HG03571 (cell line): ENCODE data around the gene AQP7.
"Not testable (repeated sequence)": the region's sequence is repeated elsewhere in the genome, so short reads cannot be mapped to it uniquely, and the experiment has no call there.

Experiments used
- ATAC-seq: cut with Tn5 transposase; IDR thresholded peaks from one replicate; pipeline ENCODE4 v1.9.1; 2021; ENCODE audit not compliant: unreplicated experiment

The AQP7 gene

DNA sequence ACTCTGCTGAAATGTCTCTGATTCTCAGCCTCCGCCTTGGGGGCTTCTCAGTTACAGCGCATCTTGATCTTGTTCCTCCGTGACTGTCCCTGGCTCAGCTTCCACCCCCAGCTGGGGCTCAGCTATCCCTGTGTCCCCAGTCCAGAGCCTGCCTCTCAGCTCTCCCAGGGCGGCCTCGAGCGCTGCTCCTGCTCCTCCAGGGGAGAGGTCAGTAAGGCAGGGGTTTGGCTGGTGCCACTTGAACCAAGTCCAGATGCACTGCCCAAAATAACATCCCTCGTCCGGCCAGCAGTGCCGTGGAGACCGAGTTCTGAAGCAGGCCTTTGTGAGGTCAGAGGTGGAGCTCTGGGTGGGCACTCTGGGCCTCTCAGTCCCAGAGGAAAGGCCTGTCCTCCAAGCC, at the start of gene AQP7:
Gene AQP7, minus strand, starts transcription at position 198 of the 400 bp plus-strand sequence. CDS start 1,306 bp downstream, outside the sequence.
- not testable (repeated sequence) for ATAC-seq

DNA sequence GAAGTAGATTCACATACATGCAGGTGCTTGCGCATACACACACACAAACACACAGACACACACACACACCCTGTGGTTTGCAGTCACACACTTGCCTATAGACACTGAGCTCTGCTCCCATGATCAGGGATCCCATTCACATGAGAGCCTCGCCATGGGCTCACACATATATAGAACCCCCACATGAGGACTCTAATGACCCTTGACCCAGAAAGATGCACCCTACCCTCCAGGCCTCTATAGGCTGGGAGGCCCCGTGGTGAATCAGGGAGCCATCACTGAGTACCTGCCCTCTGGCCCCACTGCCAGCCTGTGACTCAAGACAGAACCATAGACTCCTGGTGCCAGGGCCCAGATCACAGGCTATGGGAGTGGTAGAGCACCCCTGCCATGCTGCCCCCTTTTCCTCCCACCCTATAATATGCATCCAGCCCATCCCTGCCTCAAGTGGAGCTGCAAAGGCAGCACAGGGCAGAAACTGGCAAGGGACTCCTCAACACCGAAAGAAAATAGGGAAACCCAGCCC, 48.3 kb upstream of the AQP7 start:
- ATAC-seq, result no peak

DNA sequence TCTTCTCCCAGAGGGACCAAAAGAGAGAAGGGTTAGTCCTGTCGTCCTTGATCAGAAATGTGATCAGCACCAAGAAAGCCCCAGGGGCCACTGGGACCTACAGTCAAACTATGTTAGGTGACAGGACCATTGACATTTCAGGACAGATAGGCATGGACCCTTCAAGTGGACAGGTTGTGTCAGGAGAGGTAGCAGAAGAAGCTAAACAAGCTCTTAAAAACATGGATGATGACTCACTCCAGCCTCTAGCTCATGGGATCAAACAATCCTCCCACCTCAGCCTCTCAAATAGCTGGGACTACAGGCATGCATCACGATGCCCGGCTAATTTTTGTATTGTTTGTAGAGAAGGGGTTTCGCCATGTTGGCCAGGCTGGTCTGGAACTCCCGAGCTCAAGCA, 47.3 kb upstream of the AQP7 start:
- ATAC-seq, result no peak

DNA sequence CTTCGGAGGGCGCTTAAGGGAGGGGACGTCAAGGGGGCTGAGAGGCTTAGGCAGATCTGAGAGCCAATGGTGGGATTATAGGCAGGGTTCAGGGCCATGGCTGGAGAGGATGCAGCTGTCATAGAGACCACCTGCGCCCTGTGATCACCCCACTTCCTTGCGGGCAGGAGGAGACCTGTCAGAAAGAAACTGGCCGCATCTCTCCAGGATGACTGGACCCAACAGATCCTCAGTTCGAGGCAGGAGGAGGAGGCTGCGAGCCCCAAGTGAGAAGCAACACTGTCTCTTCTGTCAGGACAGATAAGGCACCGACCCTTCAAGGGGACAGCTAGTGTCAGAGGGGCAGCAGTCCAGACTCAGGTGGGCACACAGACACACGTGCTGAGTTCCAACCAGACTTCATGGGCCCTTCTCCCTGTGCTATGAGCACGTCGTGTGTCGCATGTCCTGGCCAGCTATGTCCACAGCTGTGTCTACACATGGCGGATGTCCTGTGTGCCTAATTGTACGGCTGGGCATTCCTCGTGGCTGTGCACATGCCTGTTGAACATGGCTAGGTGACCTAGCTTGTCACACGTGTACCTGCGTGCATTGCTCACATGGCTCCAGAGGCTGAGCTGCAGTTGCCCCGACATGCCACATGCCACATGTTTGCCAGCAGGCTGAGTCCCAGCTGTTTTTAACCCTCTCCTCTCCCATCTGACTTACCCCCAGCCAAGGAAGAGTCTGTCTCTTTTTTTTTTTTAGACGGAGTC, 45.6 kb upstream of the AQP7 start:
- no peak for ATAC-seq

DNA sequence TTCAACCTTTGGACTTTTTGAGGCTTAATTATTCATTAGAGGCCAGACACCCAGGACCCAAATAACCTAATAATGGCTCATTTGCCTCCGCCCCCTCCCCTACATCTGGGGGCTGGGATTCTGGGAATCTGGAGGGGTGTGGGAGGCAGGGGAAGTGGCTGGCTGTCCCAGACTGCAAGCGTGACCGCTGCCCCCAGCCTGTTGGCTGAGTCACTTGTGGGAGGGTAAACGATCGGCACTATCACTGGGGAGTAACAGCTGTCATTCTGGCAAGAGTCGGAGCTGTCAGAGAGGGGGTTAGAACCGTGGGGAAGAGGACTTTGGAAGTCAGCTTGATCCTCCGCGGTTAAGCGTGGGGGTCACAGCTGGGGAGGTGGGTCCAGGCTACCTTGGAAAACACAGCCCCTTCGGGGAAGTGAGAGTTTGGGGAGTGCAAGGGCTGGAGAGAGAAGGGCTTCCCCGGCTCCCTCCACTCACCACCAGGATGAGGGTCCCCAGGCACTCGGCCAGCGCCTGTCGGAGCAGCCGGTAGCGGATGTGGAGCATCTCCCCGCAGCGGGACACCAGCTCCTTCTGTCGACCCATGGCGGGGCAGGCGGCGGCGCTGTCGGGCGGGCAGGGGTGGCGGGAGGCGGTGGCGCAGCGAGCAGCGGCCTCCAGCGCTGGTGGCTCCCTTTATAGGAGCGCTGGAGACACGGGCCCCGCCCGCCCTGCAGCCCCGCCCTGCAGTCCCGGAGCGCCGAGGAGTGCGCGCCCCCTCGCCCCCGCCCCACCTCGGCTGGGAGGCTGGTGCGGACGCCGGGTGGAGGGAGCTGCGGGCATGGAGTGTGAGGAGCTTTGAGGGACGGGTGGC, 44.8 kb upstream of the AQP7 start, which contains the start of gene AQP3:
Gene AQP3, minus strand, starts transcription at position 648 of the 853 bp plus-strand sequence. Its CDS starts 63 bp downstream, at position 585.
- ATAC-seq, result peak; percentile 15

DNA sequence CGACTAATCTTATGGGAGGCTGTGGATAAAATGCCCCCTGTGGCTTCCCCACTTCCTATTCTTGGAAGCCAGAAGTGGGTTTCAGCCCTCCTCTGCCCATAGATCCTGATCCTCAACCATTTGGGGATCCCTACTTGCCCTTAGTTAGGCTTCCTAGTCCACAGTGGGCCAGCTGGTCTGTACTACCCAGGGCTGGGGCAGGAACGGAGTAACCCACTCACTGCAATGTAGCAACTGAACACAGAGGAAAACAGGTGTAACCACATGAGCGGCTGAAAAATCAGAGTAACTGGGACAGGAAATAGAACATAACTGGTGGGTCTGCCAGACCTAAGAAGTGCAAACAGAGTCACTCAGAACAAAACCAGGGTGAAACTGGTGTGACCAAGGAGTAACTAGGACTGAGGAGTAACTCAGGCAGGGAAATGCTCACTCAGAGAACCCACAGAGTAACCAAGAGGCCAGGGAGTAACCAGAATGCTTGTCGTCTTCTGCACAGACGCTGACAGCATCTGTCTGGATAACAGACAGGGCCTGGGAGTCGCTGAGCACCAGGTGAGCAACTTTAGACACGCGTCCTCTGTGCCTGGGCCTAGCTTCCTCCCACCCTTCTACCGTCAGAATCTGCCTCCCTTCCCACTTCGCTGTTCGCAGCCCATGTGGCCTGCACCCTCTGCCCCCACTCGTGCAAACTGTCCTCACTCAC, 44.0 kb upstream of the AQP7 start:
- peak; percentile 90 for ATAC-seq

DNA sequence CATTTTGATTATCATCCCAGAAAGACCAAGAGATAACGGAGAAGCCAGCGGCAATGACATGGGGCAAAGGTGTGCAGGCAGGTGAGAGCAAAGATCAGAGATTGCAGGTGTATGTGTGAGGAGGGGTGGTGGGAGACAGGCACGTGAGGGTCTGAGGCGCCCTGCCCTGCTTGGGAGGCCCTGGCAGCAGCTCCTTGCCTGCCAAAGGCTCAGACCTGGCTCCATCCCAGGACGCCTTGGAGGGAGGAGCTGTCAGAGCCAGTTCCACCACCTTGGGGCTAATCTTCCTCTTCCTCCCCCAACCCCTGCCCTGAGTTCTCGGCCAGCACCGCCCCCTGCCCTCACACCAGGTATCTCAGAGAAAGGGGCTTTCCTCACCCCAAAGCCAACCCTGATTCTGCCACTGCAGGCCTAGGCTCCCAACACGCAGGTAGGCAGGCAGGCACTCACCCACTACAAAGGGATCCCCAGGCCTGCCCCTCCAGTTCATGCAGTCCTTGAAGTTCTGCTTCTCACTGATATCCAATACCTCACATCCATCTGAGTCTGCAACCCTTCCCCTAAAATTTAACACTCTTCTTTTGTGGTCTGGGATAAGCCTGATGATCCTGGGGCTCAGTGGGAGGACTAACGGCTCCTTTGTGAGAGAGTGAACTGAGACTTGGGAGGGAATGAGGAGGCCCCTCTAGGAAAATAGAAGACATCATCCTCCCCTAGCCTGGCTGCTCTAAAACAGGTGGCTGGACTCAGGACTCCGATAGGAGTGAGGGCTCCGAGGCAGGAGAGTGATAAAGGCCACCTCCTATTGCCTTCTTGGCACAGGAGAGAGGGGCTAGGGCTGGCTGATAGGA, 43.2 kb upstream of the AQP7 start:
- no peak for ATAC-seq

DNA sequence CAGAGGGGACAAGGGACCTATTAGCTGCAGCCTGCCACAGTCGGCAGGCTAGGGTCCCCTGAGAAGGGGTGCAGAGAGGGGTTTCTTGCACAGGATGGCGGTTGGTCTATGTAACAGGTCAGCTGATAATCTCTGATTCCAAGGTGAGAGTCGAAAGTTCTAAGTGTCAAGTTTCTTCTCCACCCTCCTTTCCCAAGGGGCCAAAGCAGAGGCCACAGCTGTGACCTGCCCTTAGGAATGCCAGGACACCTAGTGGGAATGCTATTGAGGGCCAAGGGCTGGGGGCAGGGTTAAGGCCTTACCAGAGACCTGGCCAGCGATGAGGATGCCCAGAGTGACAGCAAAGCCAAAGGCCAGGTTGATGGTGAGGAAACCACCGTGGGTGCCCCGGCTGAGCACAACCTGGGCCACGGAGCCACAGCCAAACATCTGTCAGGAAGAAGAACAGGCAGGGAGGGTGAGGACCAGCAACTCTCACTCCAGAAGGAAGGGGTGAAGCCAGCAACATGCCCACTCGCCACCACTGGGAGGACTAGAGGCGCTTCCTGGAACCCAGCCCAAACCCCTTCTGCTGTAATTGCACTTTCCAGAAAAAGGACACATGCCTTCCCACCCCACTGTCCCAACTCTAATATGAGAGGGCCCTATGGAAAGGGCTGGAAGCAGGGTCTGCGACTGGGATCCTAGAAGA, 41.2 kb upstream of the AQP7 start:
- no peak for ATAC-seq

DNA sequence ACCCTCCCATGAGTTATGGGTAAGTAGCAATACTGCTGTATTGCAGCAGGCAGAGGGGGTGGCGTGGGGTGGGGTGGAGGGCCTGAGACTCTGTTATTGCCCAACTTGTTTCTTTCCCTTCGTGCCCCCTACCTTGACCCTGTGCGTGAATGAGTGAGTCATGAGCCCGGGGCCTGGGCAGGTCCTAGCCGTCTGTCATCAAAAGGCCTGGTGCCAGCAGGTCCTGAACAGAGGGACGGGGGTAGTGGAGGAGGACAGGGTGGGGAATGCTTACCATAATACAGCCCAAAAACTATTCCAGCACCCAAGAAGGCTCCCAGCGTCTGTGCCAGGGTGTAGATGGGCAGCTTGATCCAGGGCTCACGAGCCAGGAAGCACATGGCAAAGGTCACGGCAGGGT, 40.7 kb upstream of the AQP7 start:
- ATAC-seq, result no peak

DNA sequence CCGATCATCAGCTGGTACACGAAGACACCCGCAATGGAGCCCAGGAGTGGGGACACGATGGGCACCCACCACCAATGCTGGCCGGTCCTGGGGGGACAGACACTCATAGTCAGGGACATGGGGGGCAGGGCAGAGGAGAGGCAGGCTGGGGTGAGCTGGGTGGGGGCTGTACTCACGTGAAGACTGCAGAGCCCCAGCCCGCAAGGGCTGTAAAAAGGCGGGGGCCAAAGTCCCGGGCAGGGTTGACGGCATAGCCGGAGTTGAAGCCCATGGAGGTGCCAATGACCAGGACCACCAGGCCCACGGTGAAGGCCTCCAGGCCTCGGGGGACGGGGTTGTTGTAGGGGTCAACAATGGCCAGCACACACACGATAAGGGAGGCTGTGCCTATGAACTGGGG, 39.8 kb upstream of the AQP7 start:
- ATAC-seq, result no peak

DNA sequence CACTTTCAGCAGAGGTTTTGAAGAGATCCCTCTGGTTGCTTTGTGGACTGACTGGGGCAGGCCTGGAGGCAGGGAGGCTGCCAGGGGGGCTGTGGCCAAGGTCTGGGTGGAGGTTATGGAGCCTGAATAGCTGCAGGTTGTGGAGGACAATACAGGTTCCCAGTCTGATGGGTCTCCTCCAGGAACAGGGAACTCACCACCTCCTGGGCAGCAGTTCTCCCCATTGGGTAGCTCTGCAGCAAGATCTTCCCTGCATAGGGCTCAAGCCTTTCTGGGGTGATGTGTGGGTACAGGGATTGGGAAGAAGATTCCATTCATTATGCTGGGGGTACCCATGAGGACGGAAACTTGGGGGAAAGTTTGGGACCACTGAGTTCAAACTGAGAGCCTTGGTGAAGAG, 38.2 kb upstream of the AQP7 start:
- ATAC-seq, result no peak

DNA sequence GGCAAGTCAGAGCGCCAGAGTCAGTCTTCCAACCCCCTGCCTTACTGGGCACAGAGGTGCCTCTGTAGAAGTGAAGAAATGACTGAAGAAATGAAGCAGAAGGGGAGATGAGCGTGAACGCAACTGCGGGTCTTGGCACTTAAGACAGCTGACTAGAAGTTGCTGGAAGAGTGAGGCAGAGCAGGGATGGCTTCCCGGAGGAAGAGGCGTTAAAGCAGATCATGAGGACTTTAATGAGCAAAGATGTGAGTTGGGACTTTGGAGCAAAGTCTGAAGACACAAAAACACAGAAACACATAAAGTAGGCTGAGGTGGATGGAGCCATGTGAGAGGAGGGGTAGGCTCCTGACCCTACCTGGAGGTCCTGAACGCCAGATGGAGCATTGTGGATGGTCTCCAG, 37.8 kb upstream of the AQP7 start:
- ATAC-seq, result no peak

DNA sequence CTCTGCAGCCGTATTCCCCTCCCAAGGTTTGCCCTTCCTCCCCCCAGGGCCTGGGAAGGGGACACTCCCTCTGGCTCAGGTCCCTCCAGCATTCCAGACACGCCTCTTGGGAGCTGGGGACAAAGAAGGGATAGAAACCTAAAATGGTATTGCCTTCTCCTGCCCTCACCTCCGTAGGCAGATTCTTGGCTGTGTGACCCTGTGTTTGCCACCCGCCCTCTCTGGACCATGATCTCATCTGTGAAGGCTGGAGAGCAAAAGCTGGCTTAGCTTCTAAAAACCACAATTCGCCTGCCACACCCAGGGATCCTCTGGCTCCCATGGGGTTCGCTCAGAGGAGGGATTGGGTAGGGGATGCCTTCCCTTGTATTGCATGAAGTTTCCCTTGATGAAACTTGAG, 37.4 kb upstream of the AQP7 start:
- no peak for ATAC-seq

DNA sequence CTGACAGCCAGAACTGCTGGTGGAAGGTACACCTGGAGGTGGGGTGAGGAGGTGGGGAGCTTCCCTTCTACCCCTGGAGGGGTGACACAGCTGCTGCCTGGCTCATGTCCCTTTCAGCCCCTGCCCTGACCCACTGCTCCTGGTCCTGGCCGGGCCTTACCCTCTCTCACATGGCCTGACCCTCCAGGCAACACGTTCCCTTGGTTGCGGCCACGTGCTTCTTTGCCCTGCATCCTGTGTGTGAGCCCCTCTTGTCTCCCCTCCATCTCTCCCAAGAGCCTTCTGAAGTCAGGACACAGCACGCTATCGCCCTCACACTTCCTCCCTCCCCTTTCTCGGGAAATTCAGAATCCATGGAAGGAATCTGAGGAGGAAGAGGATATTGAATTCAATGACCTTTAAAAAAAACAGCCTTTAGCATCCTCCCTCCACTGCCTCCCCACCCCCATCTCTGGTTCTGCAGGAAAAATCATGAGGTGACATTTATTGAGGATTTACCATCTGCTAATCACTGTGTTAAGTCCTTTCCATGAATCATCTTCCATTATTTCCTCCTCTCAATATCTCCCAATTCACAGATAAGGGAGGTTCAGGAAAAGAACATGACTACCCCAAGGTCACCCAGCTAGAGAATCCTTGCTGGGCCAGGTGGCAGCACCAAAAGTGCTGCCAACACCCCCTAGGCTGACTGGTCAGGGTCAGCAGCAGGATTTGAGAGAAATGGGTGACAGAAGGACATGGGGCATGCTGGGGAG, 36.7 kb upstream of the AQP7 start:
- ATAC-seq, result no peak

DNA sequence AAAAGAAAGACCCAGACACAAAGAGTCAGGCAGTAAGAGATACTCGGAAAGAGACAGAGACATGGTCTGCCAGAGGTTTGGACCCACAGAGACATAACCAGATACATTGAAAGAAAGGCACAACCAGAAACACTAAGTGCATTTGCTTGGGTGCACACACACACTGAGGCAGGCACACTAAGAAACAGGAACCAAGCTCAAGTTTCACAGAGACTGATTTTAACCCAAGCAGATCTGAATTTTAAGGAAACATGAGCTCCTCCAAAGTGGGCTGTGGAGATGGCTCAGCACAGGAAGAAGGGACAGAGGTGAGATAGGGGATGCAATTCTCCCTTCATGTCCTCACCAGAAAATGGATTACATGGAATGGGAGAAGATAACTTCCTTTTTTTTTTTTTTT, 35.5 kb upstream of the AQP7 start:
- ATAC-seq, result no peak

DNA sequence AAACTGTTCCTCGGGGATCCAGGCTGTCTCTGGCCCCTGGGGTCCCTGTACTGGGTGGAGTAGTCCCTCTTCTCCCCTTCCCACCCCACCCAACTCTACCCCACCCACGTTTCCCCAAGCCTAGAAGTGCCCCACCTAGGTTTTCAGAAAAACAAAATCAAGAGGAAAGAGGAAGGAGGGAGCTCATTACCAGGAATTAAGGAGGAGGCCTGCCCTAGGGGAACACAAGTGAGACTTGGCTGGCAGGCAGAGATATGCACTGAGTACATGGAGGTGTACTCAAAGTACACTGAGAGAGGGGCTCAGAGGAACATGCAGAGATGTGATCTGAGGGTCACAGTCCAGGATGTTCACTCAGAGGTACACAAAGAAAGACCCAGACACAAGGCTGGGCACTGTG, 34.8 kb upstream of the AQP7 start:
- ATAC-seq, result no peak

DNA sequence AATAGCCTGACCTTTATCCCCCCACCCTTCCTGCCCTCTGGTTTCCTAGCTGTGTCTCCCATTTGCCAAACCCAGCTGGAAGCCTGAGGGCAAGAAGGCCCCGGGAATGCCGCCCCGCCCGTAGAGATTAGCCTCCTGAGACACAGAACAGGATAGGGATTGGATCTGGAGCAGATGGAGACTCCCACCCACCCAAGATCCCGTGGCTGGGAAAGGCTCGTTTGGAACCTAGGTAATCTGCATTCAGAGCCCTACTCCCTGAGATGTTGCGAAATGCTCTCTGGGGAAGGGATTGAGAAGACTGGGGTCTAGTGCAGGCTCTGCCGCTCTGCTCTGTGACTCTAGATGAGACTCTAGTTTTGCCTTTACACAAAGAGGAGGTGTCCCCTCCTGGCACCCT, 34.1 kb upstream of the AQP7 start:
- ATAC-seq, result no peak

DNA sequence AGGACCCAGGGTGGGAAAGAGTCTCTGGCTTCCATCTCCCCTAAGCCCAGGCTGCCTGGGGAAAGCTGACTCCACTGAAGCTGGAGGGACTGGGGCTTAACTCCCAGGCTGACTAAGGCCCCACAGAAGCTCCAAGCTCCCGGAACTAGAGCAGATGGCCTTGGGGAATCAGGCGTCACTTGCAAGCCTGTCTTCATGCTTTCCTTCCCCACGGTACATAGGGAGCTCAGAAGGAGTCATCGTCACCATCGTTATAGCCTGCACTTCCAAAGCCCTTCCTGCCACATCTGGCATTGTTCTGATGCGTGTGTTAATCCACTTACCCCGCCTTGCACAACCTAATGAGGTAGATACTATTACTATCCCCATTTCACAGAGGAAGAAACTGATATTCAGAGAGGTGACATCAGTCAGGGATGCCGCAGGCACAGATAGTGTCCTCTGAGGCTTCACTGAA, 33.5 kb upstream of the AQP7 start:
- ATAC-seq, result no peak
